Caco-2 (cell line): ENCODE results near the gene CUL4A. TPM values are rescaled to one million over a fixed set of nuclear protein-coding genes. Genes with fewer than 3 reads are reported as not detected.
"Not testable (repeated sequence)": the region's sequence is repeated elsewhere in the genome, so short reads cannot be mapped to it uniquely, and the experiment has no call there.

Source experiments
- BruUV-seq: library from RNA; stranded (reverse); fragments of 400-500 nt; replicated peaks from 2 replicates; lab custom pipeline; 2021; lab: Mats Ljungman, UMichigan
- CTCF ChIA-PET: fragments of 300-600 bp; sonication (Branson Sonifier 250); formaldehyde crosslinking; loops from one replicate; lab custom pipeline; 2022; ENCODE audit warnings: antibody characterized with exemption; lab: Charles Lee
- POLR2A ChIA-PET: fragments of 300-600 bp; sonication (Branson Sonifier 250); formaldehyde crosslinking; loops from one replicate; lab custom pipeline; 2022; ENCODE audit warnings: antibody characterized with exemption; lab: Charles Lee
- DNase-seq, 2 experiments: peaks; one replicate each; pipeline versions ENCODE4 v3.0.0 to v3.0.0-alpha.2; 2020 to 2022
- H3K27me3 ChIP-seq: replicated peaks from 2 replicates; pipeline ENCODE4 v1.6.0; 2011; ENCODE audit warnings: low read length; ENCODE audit not compliant: control insufficient read depth, insufficient read depth
- H3K36me3 ChIP-seq: 2 replicates; pipeline ENCODE4 v1.5.1; 2011; ENCODE audit warnings: low read length; ENCODE audit not compliant: control insufficient read depth, insufficient read depth
- H3K4me1 ChIP-seq: fragments of 250-450 bp; sonication (Bioruptor Pico); 2 replicates; pipeline ENCODE4 v1.5.1; 2020; ENCODE audit warnings: mild to moderate bottlenecking
- H3K4me3 ChIP-seq: 2 replicates; pipeline ENCODE4 v1.5.1; 2011; ENCODE audit warnings: low read depth, mild to moderate bottlenecking, control low read depth, low read length
- H3K9me3 ChIP-seq: fragments of 250-450 bp; sonication (Bioruptor Pico); 2 replicates; pipeline ENCODE4 v1.5.1; 2020; ENCODE audit warnings: mild to moderate bottlenecking, moderate library complexity
- H3K27ac Mint-ChIP-seq: one replicate; pipeline ENCODE4 v1.8.0; 2022; ENCODE audit warnings: mixed read lengths; ENCODE audit not compliant: unreplicated experiment
- H3K27me3 Mint-ChIP-seq: one replicate; pipeline ENCODE4 v1.8.0; 2022; ENCODE audit warnings: mixed read lengths; ENCODE audit not compliant: insufficient read depth, unreplicated experiment
- H3K36me3 Mint-ChIP-seq: one replicate; pipeline ENCODE4 v1.8.0; 2022; ENCODE audit warnings: mild to moderate bottlenecking, mixed read lengths; ENCODE audit not compliant: insufficient read depth, unreplicated experiment
- H3K4me1 Mint-ChIP-seq: one replicate; pipeline ENCODE4 v1.8.0; 2022; ENCODE audit warnings: low read depth, mixed read lengths; ENCODE audit not compliant: unreplicated experiment
- H3K4me3 Mint-ChIP-seq: one replicate; pipeline ENCODE4 v1.8.0; 2022; ENCODE audit warnings: mild to moderate bottlenecking, moderate library complexity, mixed read lengths; ENCODE audit not compliant: unreplicated experiment
- H3K9me3 Mint-ChIP-seq: one replicate; pipeline ENCODE4 v1.8.0; 2022; ENCODE audit warnings: mixed read lengths; ENCODE audit not compliant: unreplicated experiment
- intact Hi-C: fragments of 100-400 bp; cut with micrococcal nuclease; formaldehyde crosslinking; loops from one replicate; pipeline ENCODE4 v1.10.0; 2022; ENCODE audit not compliant: unreplicated experiment
- total RNA-seq: library from RNA; stranded (reverse); gene quantifications from 2 replicates; pipeline ENCODE4 v1.2.3, GENCODE V29; 2022
- TF ChIP-seq, protein P1 (sequence below), 2 experiments: fragments of 200-600 bp in 1 of 2; IDR thresholded peaks; 1 replicate in 1 of 2; 2 replicates in 1 of 2; pipeline versions ENCODE4 v1.5.1 to v1.8.0; 2011 to 2022; ENCODE audit warnings: antibody characterized with exemption in 1 of 2, control low read depth in 1 of 2, inconsistent platforms in 1 of 2, low read depth in 1 of 2, low read length in 1 of 2, mild to moderate bottlenecking in 1 of 2, moderate library complexity in 1 of 2; ENCODE audit not compliant: insufficient read depth in 1 of 2, severe bottlenecking in 1 of 2, unreplicated experiment in 1 of 2

CUL4A gene
- total RNA-seq, 1 experiment from 2014 or later, result 125 TPM

DNA sequence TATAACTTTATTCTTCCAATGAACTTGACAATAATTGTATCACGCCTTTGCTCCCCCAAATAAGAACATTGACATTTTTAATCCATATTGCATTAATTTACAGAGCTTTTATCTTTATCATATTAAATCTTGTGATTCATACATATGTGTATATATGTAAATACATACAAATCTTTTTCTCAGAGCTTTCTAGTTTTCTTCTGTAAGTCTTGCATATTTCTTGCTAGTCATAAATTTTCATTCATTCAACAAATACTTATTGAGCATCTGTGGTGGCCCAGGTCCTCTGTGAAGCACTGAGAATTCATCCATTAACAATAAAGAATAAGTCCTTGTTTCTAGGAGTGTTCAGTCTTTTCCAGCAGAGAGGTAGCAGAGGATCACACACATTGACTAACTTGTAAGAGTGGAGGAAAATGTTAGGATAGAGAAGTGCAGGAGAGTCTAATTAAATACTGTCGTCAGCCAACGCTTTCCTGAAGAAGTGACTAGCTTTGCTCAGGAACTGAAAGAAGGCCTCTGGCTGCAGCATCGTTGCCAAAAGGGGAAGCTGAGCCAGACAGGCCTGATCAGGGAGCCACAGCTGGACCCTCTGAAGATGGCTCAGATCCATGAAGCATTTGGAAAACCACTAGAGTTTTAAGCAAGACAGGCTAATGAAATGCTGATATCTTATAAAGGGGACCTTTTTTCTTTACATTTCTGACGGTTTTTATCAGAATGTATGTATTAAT lies 49.1 kb downstream of the CUL4A start:
- no peaks in the 10 kb centered on the region for H3K4me1 Mint-ChIP-seq
- no TSS peak for BruUV-seq
- H3K36me3 Mint-ChIP-seq, result peaks cover 70% of the 10 kb centered on the region
- CTCF ChIA-PET, result no interaction called here
- H3K9me3 ChIP-seq, result no peaks in the 10 kb centered on the region
- TF ChIP-seq, protein P1, sequence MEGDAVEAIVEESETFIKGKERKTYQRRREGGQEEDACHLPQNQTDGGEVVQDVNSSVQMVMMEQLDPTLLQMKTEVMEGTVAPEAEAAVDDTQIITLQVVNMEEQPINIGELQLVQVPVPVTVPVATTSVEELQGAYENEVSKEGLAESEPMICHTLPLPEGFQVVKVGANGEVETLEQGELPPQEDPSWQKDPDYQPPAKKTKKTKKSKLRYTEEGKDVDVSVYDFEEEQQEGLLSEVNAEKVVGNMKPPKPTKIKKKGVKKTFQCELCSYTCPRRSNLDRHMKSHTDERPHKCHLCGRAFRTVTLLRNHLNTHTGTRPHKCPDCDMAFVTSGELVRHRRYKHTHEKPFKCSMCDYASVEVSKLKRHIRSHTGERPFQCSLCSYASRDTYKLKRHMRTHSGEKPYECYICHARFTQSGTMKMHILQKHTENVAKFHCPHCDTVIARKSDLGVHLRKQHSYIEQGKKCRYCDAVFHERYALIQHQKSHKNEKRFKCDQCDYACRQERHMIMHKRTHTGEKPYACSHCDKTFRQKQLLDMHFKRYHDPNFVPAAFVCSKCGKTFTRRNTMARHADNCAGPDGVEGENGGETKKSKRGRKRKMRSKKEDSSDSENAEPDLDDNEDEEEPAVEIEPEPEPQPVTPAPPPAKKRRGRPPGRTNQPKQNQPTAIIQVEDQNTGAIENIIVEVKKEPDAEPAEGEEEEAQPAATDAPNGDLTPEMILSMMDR (IDR thresholded peaks at IDR 0.05; ENCODE audit: insufficient read depth in 1 of 2, low read depth in 1 of 2, low read length in 1 of 2, severe bottlenecking in 1 of 2, unreplicated experiment in 1 of 2), result no peak
- H3K4me3 Mint-ChIP-seq, result no peak overlapping the region
- H3K4me1 ChIP-seq, result no peaks in the 10 kb centered on the region
- no peaks in the 10 kb centered on the region for H3K27me3 ChIP-seq
- no peak overlapping the region for H3K27ac Mint-ChIP-seq
- POLR2A ChIA-PET, result no interaction called here
- DNase-seq, result no peak
- intact Hi-C loops, result no loop called here
- no peaks in the 10 kb centered on the region for H3K27me3 Mint-ChIP-seq
- peaks cover 4% of the 10 kb centered on the region for H3K36me3 ChIP-seq
- no peak overlapping the region for H3K4me3 ChIP-seq
- H3K9me3 Mint-ChIP-seq, result no peaks in the 10 kb centered on the region

DNA sequence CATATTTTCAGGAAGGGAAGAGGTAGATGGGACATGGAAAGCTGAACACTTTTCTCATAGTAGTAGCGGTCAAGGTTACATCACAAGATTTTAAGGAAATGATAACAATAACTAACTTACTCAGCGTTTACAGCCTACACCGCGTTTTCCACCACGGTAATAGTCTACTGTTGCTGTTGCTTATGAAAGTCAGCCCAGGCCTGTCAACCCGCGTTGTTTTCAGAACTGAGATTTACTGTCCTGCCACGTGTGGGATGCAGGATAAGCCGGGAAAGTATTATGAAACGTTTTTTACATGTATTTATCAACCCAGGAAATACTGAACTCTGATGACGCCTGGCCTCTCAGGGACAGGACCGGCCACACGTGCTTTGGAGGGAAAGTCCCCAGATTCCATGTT lies 51.6 kb downstream of the CUL4A start:
- intact Hi-C loops, result no loop called here
- Histone ChIP-seq H3K27me3 (no peaks in the 10 kb centered on the region), H3K9me3 (no peaks in the 10 kb centered on the region), H3K4me1 (no peaks in the 10 kb centered on the region), H3K36me3 (peaks cover 3% of the 10 kb centered on the region), H3K4me3 (no peak overlapping the region)
- H3K9me3 Mint-ChIP-seq, result no peaks in the 10 kb centered on the region
- BruUV-seq, result no TSS peak
- H3K36me3 Mint-ChIP-seq, result peaks cover 63% of the 10 kb centered on the region
- DNase-seq, result no peak
- TF ChIP-seq, protein P1 (IDR thresholded peaks at IDR 0.05; ENCODE audit: insufficient read depth in 1 of 2, low read depth in 1 of 2, low read length in 1 of 2, severe bottlenecking in 1 of 2, unreplicated experiment in 1 of 2), result no peak
- POLR2A ChIA-PET, result no interaction called here
- no peak overlapping the region for H3K4me3 Mint-ChIP-seq
- no peaks in the 10 kb centered on the region for H3K27me3 Mint-ChIP-seq
- CTCF ChIA-PET, result no interaction called here
- H3K4me1 Mint-ChIP-seq, result no peaks in the 10 kb centered on the region
- H3K27ac Mint-ChIP-seq, result no peak overlapping the region

DNA sequence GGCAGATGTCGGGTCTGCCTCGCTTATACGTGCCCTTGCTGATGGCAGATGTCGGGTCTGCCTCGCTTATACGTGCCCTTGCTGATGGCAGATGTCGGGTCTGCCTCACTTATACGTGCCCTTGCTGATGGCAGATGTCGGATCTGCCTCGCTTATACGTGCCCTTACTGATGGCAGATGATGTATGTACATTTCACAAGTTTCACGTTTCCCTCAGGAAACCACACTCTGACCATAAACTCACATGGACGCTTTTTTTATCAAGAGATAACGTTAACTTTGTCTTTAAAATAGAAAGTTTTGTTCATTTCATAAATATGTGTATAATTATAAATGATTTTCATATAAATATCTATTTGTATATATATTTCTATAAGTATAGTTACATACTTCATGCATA lies 53.6 kb downstream of the CUL4A start:
- H3K4me3 ChIP-seq, H3K36me3 ChIP-seq, H3K27me3 Mint-ChIP-seq, H3K27ac Mint-ChIP-seq, CTCF ChIA-PET, H3K9me3 Mint-ChIP-seq, H3K4me1 ChIP-seq, H3K9me3 ChIP-seq, intact Hi-C loops, H3K4me1 Mint-ChIP-seq, H3K4me3 Mint-ChIP-seq, POLR2A ChIA-PET, BruUV-seq, DNase-seq, H3K27me3 ChIP-seq: not testable (repeated sequence)
- H3K36me3 Mint-ChIP-seq, result peaks cover 54% of the 10 kb centered on the region
